WTC11 (cell line): Measurements from ENCODE around the gene RNF43. TPM values are rescaled to one million over a fixed set of nuclear protein-coding genes. Genes with fewer than 3 reads are reported as not detected.

Source experiments
- ATAC-seq: fragments of 200-7000 bp; cut with Tn5 transposase; 2 replicates; pipeline ENCODE4 v1.10.0; 2021; ENCODE audit warnings: mild to moderate bottlenecking, moderate library complexity
- CTCF ChIA-PET: fragments of 300-600 bp; sonication (Branson Sonifier 250); formaldehyde crosslinking; loops from one replicate; lab custom pipeline; 2021; ENCODE audit warnings: antibody characterized with exemption; lab: Charles Lee
- POLR2A ChIA-PET: fragments of 350-600 bp; sonication (Branson Sonifier 250); formaldehyde crosslinking; loops from one replicate; lab custom pipeline; 2021; ENCODE audit warnings: antibody characterized with exemption; lab: Charles Lee
- DNase-seq: peaks from one replicate; pipeline ENCODE4 v3.0.0; 2021; ENCODE audit warnings: low spot score
- H3K27ac Mint-ChIP-seq: 2 replicates; pipeline ENCODE4 v1.8.0; 2021; ENCODE audit warnings: mixed read lengths
- H3K27me3 Mint-ChIP-seq: 2 replicates; pipeline ENCODE4 v1.8.0; 2021; ENCODE audit warnings: low read depth, mild to moderate bottlenecking, moderate library complexity, mixed read lengths
- H3K36me3 Mint-ChIP-seq: 2 replicates; pipeline ENCODE4 v1.8.0; 2021; ENCODE audit warnings: mixed read lengths
- H3K4me1 Mint-ChIP-seq: 2 replicates; pipeline ENCODE4 v1.8.0; 2022; ENCODE audit warnings: mixed read lengths
- H3K4me3 Mint-ChIP-seq: 2 replicates; pipeline ENCODE4 v1.8.0; 2021; ENCODE audit warnings: mild to moderate bottlenecking, moderate library complexity, mixed read lengths
- H3K9me3 Mint-ChIP-seq: 2 replicates; pipeline ENCODE4 v1.8.0; 2021; ENCODE audit warnings: mixed read lengths
- ATF1 ChIP-seq: sonication (generic); formaldehyde crosslinking; IDR thresholded peaks from 2 replicates; pipeline ENCODE4 v1.8.1; 2023; ENCODE audit warnings: mild to moderate bottlenecking, moderate library complexity, missing genetic modification reagents
- CDX4 ChIP-seq: fragments of 250-450 bp; sonication (Bioruptor Pico); IDR thresholded peaks from 2 replicates; pipeline ENCODE4 v1.9.0; 2021; ENCODE audit warnings: moderate library complexity, mild to moderate bottlenecking, inconsistent platforms, borderline replicate concordance
- EMX1 ChIP-seq: fragments of 250-450 bp; sonication (Bioruptor Pico); IDR thresholded peaks from 2 replicates; pipeline ENCODE4 v1.8.0; 2021; ENCODE audit warnings: mild to moderate bottlenecking
- ERG ChIP-seq: fragments of 250-450 bp; sonication (Bioruptor Pico); IDR thresholded peaks from 2 replicates; pipeline ENCODE4 v1.8.0; 2021; ENCODE audit warnings: mild to moderate bottlenecking
- GRHL2 ChIP-seq: fragments of 250-450 bp; sonication (Bioruptor Pico); IDR thresholded peaks from 2 replicates; pipeline ENCODE4 v1.8.0; 2022; ENCODE audit warnings: mild to moderate bottlenecking, moderate library complexity; ENCODE audit not compliant: insufficient replicate concordance, severe bottlenecking
- GTF2I ChIP-seq: fragments of 250-450 bp; sonication (Bioruptor Pico); conservative IDR thresholded peaks from 2 replicates; pipeline ENCODE4 v1.4.0; 2021; ENCODE audit warnings: mild to moderate bottlenecking
- HMGXB4 ChIP-seq: sonication (generic); formaldehyde crosslinking; IDR thresholded peaks from 2 replicates; pipeline ENCODE4 v1.8.1; 2023; ENCODE audit warnings: mild to moderate bottlenecking, moderate library complexity, missing genetic modification reagents
- MAX ChIP-seq: sonication (generic); formaldehyde crosslinking; IDR thresholded peaks from 2 replicates; pipeline ENCODE4 v1.8.0; 2022; ENCODE audit warnings: mild to moderate bottlenecking, missing genetic modification reagents
- OVOL2 ChIP-seq: fragments of 250-450 bp; sonication (Bioruptor Pico); IDR thresholded peaks from 2 replicates; pipeline ENCODE4 v1.9.0; 2021; ENCODE audit warnings: mild to moderate bottlenecking, borderline replicate concordance
- RELA ChIP-seq: sonication (generic); formaldehyde crosslinking; IDR thresholded peaks from 2 replicates; pipeline ENCODE4 v1.8.1; 2022; ENCODE audit warnings: missing genetic modification reagents, mild to moderate bottlenecking, borderline replicate concordance
- SMAD4 ChIP-seq: sonication (generic); formaldehyde crosslinking; IDR thresholded peaks from 2 replicates; pipeline ENCODE4 v1.8.0; 2022; ENCODE audit warnings: mild to moderate bottlenecking, missing genetic modification reagents
- SOX15 ChIP-seq: fragments of 250-450 bp; sonication (Bioruptor Pico); IDR thresholded peaks from 2 replicates; pipeline ENCODE4 v1.9.0; 2021; ENCODE audit warnings: mild to moderate bottlenecking
- SP1 ChIP-seq: sonication (generic); formaldehyde crosslinking; conservative IDR thresholded peaks from 2 replicates; pipeline ENCODE4 v1.8.1; 2022; ENCODE audit warnings: missing genetic modification reagents
- USF1 ChIP-seq: sonication (generic); formaldehyde crosslinking; IDR thresholded peaks from 2 replicates; pipeline ENCODE4 v1.8.0; 2022; ENCODE audit warnings: mild to moderate bottlenecking, missing genetic modification reagents
- ZMAT4 ChIP-seq: fragments of 250-450 bp; sonication (Bioruptor Pico); IDR thresholded peaks from 2 replicates; pipeline ENCODE4 v1.9.0; 2021; ENCODE audit warnings: mild to moderate bottlenecking
- ZNF219 ChIP-seq: sonication (generic); formaldehyde crosslinking; IDR thresholded peaks from 2 replicates; pipeline ENCODE4 v1.8.0; 2023; ENCODE audit warnings: missing genetic modification reagents, mild to moderate bottlenecking, borderline replicate concordance
- ZNF281 ChIP-seq: sonication (generic); formaldehyde crosslinking; IDR thresholded peaks from 2 replicates; pipeline ENCODE4 v1.8.0; 2023; ENCODE audit warnings: mild to moderate bottlenecking, missing genetic modification reagents
- ZNF396 ChIP-seq: fragments of 250-450 bp; sonication (Bioruptor Pico); IDR thresholded peaks from 2 replicates; pipeline ENCODE4 v1.8.0; 2021; ENCODE audit warnings: mild to moderate bottlenecking, moderate library complexity, borderline replicate concordance
- ZNF425 ChIP-seq: fragments of 250-450 bp; sonication (Bioruptor Pico); conservative IDR thresholded peaks from 2 replicates; pipeline ENCODE4 v1.9.0; 2021; ENCODE audit warnings: mild to moderate bottlenecking
- ZNF512 ChIP-seq: sonication (generic); formaldehyde crosslinking; IDR thresholded peaks from 2 replicates; pipeline ENCODE4 v1.8.1; 2022; ENCODE audit warnings: missing genetic modification reagents, borderline replicate concordance
- total RNA-seq: library from RNA; stranded (reverse); gene quantifications from 3 replicates; pipeline ENCODE4 v1.2.3, GENCODE V29; 2021

The RNF43 gene
- total RNA-seq, 1 experiment from 2014 or later = 3.6 TPM

- no peaks in the 10 kb centered on the region for H3K36me3 Mint-ChIP-seq
- ChIA-PET POLR2A (interaction anchor here (1.5 to 2.0 kb wide), 4 partner anchors 64 to 99 kb away, joined by 5 to 29 read pairs (median 11); partner anchors contain the start of gene SUPT4H1), CTCF (interaction anchor here (0.7 to 2.8 kb wide), 20 partner anchors 8 to 217 kb away, joined by 3 to 75 read pairs (median 10); partner anchors contain the start of genes HSF5 and SUPT4H1)
- DNase-seq (no peak), ATAC-seq (no peak)
- H3K9me3 Mint-ChIP-seq = no peaks in the 10 kb centered on the region
- H3K4me1 Mint-ChIP-seq = peaks cover 26% of the 10 kb centered on the region
- H3K27me3 Mint-ChIP-seq = peaks cover 6% of the 10 kb centered on the region
- no peak for TF ChIP-seq ZNF281 (CRISPR knock-in tag)
- H3K4me3 Mint-ChIP-seq = peak overlapping the region; percentile 82
- H3K27ac Mint-ChIP-seq = no peak overlapping the region
Measured at GRCh38 chr17:58416396-58416795, 938 bp downstream of the RNF43 start.

GRCh38 chr17:58415371-58416055 is 1.8 kb downstream of the RNF43 start:
- peaks cover 26% of the 10 kb centered on the region for H3K4me1 Mint-ChIP-seq
- no peaks in the 10 kb centered on the region for H3K9me3 Mint-ChIP-seq
- DNase-seq (no peak), ATAC-seq (peak; percentile 16)
- H3K27ac Mint-ChIP-seq = peak overlapping the region; percentile 4; the same call in 1 of the 2 replicates
- peaks cover 3% of the 10 kb centered on the region; the same call in 1 of the 2 replicates for H3K27me3 Mint-ChIP-seq
- ChIA-PET POLR2A (no interaction called here), CTCF (interaction anchor here (1.1 to 2.8 kb wide), 5 partner anchors 26 to 108 kb away, joined by 3 to 52 read pairs (median 12); partner anchors contain the start of gene SUPT4H1)
- no peaks in the 10 kb centered on the region for H3K36me3 Mint-ChIP-seq
- TF ChIP-seq MAX (no peak), ZNF425 (CRISPR knock-in tag) (no peak), SMAD4 (CRISPR knock-in tag) (no peak), ATF1 (no peak), ZMAT4 (CRISPR knock-in tag) (no peak), EMX1 (no peak), HMGXB4 (CRISPR knock-in tag) (no peak), SP1 (no peak), RELA (CRISPR knock-in tag) (no peak), GTF2I (CRISPR knock-in tag) (no peak), ZNF512 (CRISPR knock-in tag) (no peak), ZNF219 (no peak), SOX15 (CRISPR knock-in tag) (no peak), OVOL2 (no peak), CDX4 (CRISPR knock-in tag) (no peak), ERG (no peak), USF1 (CRISPR knock-in tag) (no peak), GRHL2 (no peak), ZNF396 (CRISPR knock-in tag) (no peak)
- H3K4me3 Mint-ChIP-seq = peak overlapping the region; percentile 82
